Gastrocnemius medialis (tissue), 4 donors: Measurements from ENCODE around the gene CDH3. TPM values are rescaled to one million over a fixed set of nuclear protein-coding genes. Genes with fewer than 3 reads are reported as not detected.

Experiments used
- ATAC-seq, 2 donors: fragments of 150-250 bp; one replicate each; pipeline ENCODE4 v1.9.1; 2016
- DNase-seq, 2 donors: peaks; one replicate each; pipeline ENCODE4 v3.0.0-alpha.2; 2019
- H3K27ac ChIP-seq, 4 donors: fragments of 200-600 bp; sonication (generic); 1 replicate in 1 of 4; 2 replicates in 3 of 4; pipeline ENCODE4 v1.5.1; 2016 to 2018; ENCODE audit warnings: mild to moderate bottlenecking in 2 of 4, moderate library complexity in 1 of 4
- H3K27me3 ChIP-seq, 3 donors: fragments of 200-600 bp; sonication (generic) in 2 of 3; 1 replicate in 1 of 3; 2 replicates in 2 of 3; pipeline versions ENCODE4 v1.5.1 to v1.6.0; 2016 to 2019; ENCODE audit warnings: mild to moderate bottlenecking in 1 of 3, moderate library complexity in 1 of 3
- H3K36me3 ChIP-seq, 2 donors: fragments of 200-600 bp; sonication (generic) in 1 of 2; one replicate each; pipeline ENCODE4 v1.5.1; 2017 to 2018
- H3K4me1 ChIP-seq, 2 donors: fragments of 200-600 bp; sonication (generic) in 1 of 2; one replicate each; pipeline ENCODE4 v1.5.1; 2016 to 2017; ENCODE audit warnings: mild to moderate bottlenecking in 2 of 2
- H3K4me3 ChIP-seq, 4 donors: fragments of 200-600 bp; sonication (generic) in 3 of 4; 1 replicate in 1 of 4; 2 replicates in 3 of 4; pipeline ENCODE4 v1.5.1; 2016 to 2019; ENCODE audit warnings: mild to moderate bottlenecking in 2 of 4
- H3K9me3 ChIP-seq, 3 donors: fragments of 200-600 bp; sonication (generic) in 2 of 3; 1 replicate in 1 of 3; 2 replicates in 2 of 3; pipeline ENCODE4 v1.5.1; 2016 to 2019
- POLR2A ChIP-seq, 2 donors: fragments of 450-650 bp; IDR thresholded peaks; one replicate each; pipeline ENCODE4 v1.6.1; 2017; ENCODE audit warnings: antibody characterized with exemption in 2 of 2, mild to moderate bottlenecking in 2 of 2, moderate library complexity in 2 of 2
- in situ Hi-C, 4 donors: fragments of 200-750 bp; cut with MboI; loops; one replicate each; pipeline versions ENCODE4 v1.15.0 to v1.8.0; 2017; ENCODE audit warnings: low sequenced_read_pairs in 4 of 4
- intact Hi-C: fragments of 100-400 bp; cut with DNase I; formaldehyde crosslinking; loops from one replicate; pipeline ENCODE4 v1.15.1; 2023; ENCODE audit warnings: low total_unique reads
- total RNA-seq, 4 donors: library from RNA; depleted of rRNA; stranded (reverse); fragments of >200 nt; gene quantifications; one replicate each; pipeline versions ENCODE4 v1.1.0 to v1.2.3, GENCODE V29; 2016
- TF ChIP-seq, protein P1 (sequence below), 5 experiments: fragments of 450-650 bp in 3 of 5; fragments of 200-600 bp in 2 of 5; sonication (generic) in 2 of 5; IDR thresholded peaks in 4 of 5; conservative IDR thresholded peaks in 1 of 5; 1 replicate in 4 of 5; 2 replicates in 1 of 5; pipeline ENCODE4 v1.5.1; 2016 to 2019; ENCODE audit warnings: antibody characterized with exemption in 5 of 5, mild to moderate bottlenecking in 3 of 5, moderate library complexity in 3 of 5

The CDH3 gene
- total RNA-seq, 4 donors from 2014 or later, result not detected

DNA sequence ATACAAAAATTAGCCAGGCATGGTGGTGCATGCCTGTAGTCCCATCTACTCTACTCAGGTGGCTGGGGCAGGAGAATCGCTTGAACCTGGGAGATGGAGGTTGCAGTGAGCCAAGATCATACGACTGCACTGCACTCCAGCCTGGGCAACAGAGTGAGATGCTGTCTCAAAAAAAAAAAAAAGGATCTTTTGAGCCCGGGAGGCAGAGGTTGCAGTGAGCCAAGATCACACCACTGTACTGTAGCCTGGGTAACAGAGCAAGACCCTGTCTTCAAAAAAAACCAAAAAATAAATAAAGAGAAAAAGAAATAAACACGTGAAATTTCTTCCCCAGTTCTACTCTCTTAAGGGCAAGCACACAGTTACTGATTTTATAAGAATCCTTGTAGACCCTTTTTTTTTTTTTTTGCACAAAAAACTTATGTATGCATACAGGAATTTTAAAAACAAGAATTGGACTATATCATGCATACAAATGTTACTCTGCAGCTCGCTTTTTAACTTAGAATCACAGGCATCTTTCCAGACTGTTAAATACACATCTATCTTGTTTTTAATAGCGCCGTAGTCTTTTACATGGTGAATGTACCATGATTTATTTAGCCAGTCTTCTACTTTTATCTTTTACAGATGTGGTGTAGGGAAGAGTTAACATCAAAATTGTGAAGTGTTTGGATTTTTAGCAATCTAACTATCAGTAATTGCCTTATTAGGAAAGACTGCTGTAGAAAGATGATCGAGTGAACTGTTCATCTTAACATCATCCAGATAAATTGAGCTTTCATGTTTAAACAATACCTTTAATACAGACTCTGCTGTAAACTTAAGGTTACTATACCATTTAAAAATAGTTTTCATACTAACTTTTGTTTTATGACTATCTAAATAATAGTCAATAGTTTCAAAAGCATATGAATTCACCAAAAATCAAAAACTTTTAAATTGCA is 14.6 kb downstream of the CDH3 start:
- no peak for ATAC-seq
- in situ Hi-C loops, result no loop called here
- no peaks in the 10 kb centered on the region for H3K27me3 ChIP-seq
- H3K36me3 ChIP-seq, result no peaks in the 10 kb centered on the region
- H3K27ac ChIP-seq, result no peak overlapping the region
- no peaks in the 10 kb centered on the region for H3K4me1 ChIP-seq
- intact Hi-C loops, result no loop called here
- H3K4me3 ChIP-seq, result no peak overlapping the region
- TF ChIP-seq, protein P1, sequence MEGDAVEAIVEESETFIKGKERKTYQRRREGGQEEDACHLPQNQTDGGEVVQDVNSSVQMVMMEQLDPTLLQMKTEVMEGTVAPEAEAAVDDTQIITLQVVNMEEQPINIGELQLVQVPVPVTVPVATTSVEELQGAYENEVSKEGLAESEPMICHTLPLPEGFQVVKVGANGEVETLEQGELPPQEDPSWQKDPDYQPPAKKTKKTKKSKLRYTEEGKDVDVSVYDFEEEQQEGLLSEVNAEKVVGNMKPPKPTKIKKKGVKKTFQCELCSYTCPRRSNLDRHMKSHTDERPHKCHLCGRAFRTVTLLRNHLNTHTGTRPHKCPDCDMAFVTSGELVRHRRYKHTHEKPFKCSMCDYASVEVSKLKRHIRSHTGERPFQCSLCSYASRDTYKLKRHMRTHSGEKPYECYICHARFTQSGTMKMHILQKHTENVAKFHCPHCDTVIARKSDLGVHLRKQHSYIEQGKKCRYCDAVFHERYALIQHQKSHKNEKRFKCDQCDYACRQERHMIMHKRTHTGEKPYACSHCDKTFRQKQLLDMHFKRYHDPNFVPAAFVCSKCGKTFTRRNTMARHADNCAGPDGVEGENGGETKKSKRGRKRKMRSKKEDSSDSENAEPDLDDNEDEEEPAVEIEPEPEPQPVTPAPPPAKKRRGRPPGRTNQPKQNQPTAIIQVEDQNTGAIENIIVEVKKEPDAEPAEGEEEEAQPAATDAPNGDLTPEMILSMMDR (IDR thresholded peaks at IDR 0.05 in 4 of 5, conservative IDR thresholded peaks at IDR 0.05 in 1 of 5), result no peak
- TF ChIP-seq POLR2A (IDR thresholded peaks at IDR 0.05), result no peak
- no peak for DNase-seq
- H3K9me3 ChIP-seq, result no peaks in the 10 kb centered on the region

- Histone ChIP-seq H3K4me3 (no peak overlapping the region), H3K9me3 (no peaks in the 10 kb centered on the region), H3K27me3 (no peaks in the 10 kb centered on the region), H3K4me1 (no peaks in the 10 kb centered on the region), H3K36me3 (no peaks in the 10 kb centered on the region), H3K27ac (no peak overlapping the region)
- intact Hi-C loops (no loop called here), in situ Hi-C loops (no loop called here)
- TF ChIP-seq, protein P1 (IDR thresholded peaks at IDR 0.05 in 4 of 5, conservative IDR thresholded peaks at IDR 0.05 in 1 of 5), result no peak
- TF ChIP-seq POLR2A (IDR thresholded peaks at IDR 0.05), result no peak
- no peak for ATAC-seq
- no peak for DNase-seq
Measured at GRCh38 chr16:68660359-68660795, 15.3 kb downstream of the CDH3 start.

DNA sequence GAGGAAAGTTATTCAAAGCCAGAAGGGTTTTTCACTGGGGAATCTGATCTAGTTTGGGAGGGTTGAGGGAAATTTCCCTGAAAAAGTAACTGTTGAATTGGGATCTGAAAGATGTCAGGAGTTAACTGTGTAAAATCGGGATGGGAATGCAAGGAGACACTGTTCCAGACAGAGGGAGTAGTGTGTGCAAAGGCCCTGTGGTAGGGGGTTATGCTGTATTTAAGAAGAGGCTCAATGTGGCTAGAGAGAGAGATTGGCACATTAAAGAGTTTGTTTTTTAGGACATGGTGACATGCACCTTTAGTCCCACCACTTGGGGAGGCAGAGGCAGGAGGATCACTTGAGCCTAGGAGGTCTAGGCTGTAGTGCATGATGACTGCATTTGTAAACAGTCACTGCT is 16.9 kb downstream of the CDH3 start:
- Histone ChIP-seq H3K4me1 (no peaks in the 10 kb centered on the region), H3K27me3 (no peaks in the 10 kb centered on the region), H3K4me3 (no peak overlapping the region), H3K27ac (no peak overlapping the region), H3K36me3 (no peaks in the 10 kb centered on the region), H3K9me3 (no peaks in the 10 kb centered on the region)
- ATAC-seq (no peak), DNase-seq (no peak)
- intact Hi-C loops (no loop called here), in situ Hi-C loops (no loop called here)
- no peak for TF ChIP-seq POLR2A (IDR thresholded peaks at IDR 0.05)
- TF ChIP-seq, protein P1 (IDR thresholded peaks at IDR 0.05 in 4 of 5, conservative IDR thresholded peaks at IDR 0.05 in 1 of 5), result no peak

GRCh38 chr16:68664297-68664696 is 19.2 kb downstream of the CDH3 start:
- no peak overlapping the region for H3K27ac ChIP-seq
- DNase-seq (no peak), ATAC-seq (no peak)
- no peak overlapping the region for H3K4me3 ChIP-seq
- H3K27me3 ChIP-seq, result no peaks in the 10 kb centered on the region
- intact Hi-C loops, result no loop called here
- H3K36me3 ChIP-seq, result no peaks in the 10 kb centered on the region
- H3K4me1 ChIP-seq, result no peaks in the 10 kb centered on the region
- in situ Hi-C loops, result no loop called here
- TF ChIP-seq, protein P1 (IDR thresholded peaks at IDR 0.05 in 4 of 5, conservative IDR thresholded peaks at IDR 0.05 in 1 of 5), result no peak
- TF ChIP-seq POLR2A (IDR thresholded peaks at IDR 0.05), result no peak
- H3K9me3 ChIP-seq, result no peaks in the 10 kb centered on the region
